ENCODE measurements around the gene C16orf87.
"Not testable (repeated sequence)": the region's sequence is repeated elsewhere in the genome, so short reads cannot be mapped to it uniquely, and the experiment has no call there.

Gene C16orf87

DNA sequence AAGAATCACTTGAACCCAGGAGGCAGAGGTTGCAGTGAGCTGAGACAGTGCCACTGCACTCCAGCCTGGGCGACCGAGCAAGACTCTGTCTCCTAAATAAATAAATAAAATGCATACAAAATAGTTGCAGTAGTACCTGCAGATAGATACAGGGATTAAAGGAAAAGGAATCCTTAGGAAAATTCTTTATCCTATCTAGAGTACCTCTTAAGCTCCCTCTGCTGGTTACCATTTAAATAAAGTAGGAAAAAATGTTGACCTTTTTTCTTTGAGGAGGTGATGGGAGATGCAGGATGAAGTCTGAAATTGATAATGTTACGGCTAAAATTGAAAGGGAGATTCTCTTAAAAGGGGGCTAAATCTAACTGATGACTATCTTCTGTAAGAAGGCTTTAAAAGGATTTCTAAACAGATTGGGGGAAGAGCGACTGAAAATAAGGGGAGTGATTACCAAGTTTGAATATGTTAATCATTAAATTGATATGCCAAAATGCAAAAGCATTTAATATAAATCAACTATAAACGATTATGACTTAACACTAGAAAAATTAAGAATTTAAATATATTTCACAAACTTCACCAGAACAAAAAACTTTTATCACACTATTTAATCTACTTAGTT lies 29.4 kb downstream of the C16orf87 start:
- in situ Hi-C loops (cut with MboI; ENCODE audit: low sequenced_read_pairs), result no loop called here

GRCh38 chr16:46800494-46800893 lies 30.5 kb downstream of the C16orf87 start:
- in situ Hi-C loops (cut with MboI; ENCODE audit: low sequenced_read_pairs), result no loop called here

DNA sequence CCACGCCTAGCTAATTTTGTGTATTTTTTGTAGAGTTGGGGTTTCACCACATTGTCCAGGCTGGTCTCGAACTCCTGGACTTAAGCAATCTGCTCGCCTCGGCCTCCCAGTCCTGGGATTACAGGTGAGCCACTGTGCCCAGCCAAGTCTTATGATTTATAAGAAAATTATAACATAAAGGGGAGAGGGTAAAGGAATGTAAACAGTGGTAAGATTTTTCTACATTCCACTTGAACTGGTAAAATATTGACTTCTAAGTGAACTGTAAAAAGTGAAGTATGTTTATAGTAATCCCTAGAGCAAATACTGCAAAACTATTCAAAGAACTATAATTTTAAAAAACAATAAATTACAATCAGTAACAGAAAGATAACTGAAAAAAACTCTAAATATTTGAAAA lies 33.5 kb downstream of the C16orf87 start:
- in situ Hi-C loops (cut with MboI; ENCODE audit: low sequenced_read_pairs), result no loop called here

DNA sequence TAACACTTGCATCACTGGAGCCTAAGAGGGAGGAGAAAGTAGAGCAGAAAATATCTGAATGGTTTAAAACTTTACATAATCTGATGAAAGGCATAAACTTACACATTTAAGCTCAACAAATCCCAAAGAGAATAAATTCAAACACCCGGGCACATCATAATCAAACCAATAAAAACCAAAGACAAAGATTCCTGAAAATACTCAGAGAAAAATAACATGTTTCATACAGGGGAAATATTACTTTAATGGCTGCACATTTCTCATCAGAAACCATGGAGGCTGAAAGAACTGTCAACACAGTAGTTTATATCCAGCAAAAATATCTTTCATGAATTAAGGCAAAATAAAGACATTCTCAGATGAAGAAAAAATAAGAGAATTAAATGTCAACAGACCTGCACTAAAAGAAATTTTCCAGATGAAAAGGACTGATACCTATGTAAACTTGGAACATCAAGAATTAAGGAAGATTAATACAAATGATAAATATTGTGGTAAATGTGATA lies 34.2 kb downstream of the C16orf87 start:
- in situ Hi-C loops (cut with MboI; ENCODE audit: low sequenced_read_pairs), result no loop called here

GRCh38 chr16:46793841-46794240 lies 37.1 kb downstream of the C16orf87 start:
- in situ Hi-C loops (cut with MboI; ENCODE audit: low sequenced_read_pairs), result no loop called here

DNA sequence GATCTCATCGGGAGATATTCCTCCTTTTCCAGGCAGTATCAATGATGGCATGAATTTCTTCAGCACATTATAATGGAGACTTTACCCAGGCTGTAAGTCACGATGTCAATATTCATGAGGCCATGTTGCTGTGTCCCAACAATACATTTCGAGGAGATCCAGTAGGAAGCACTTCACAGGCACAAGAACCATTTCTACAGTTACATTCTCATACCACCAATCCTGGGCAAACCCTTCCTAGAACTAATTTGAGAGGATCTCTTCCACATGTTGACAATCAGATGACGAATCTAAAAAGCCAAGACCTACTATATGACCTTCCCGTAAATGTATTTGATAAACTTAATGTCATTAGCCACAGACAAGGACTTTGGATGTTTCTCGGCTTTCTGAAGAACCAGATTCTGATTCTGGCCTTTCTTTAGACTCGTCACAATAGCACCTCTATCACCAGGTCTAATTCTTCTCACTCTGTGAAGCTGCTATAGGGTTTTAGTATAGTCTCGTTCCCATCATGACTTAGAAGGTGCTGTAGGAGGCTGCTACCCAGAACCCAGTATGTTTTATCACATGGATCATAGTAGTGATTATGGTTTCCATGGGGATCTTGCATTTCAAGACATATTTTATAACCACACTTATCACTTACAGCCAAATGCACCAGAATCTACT lies 40.2 kb downstream of the C16orf87 start:
- in situ Hi-C loops (cut with MboI; ENCODE audit: low sequenced_read_pairs), result no loop called here

GRCh38 chr16:46789499-46790414 lies 41.2 kb downstream of the C16orf87 start:
- in situ Hi-C loops (cut with MboI; ENCODE audit: low sequenced_read_pairs), result no loop called here

DNA sequence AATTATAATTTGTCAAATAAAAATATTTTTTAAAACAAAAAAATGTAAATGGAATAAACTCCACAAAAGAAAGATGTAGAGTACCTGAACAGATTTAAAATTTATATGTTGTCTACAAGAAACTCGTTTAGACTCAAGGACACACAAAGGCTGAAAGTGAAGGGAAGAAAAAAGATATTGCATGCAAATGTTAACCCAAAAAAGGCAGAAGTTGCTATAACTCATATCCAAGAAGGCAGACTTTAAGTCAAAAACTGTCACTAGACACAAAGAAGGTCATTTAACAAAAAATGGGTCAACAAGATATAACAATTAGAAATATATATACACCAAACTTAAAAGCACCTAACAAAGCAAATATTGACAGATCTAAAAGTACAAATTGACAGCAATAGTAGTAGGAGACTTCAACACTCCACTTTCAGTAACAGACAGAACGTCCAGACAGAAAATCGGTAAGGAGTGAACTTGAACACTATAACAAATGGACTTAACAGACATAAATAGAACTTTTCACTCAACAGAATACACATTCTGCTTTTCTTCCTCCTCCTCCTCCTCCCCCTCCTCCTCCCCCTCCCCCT lies 42.0 kb downstream of the C16orf87 start:
- in situ Hi-C loops (cut with MboI; ENCODE audit: low sequenced_read_pairs), result no loop called here

DNA sequence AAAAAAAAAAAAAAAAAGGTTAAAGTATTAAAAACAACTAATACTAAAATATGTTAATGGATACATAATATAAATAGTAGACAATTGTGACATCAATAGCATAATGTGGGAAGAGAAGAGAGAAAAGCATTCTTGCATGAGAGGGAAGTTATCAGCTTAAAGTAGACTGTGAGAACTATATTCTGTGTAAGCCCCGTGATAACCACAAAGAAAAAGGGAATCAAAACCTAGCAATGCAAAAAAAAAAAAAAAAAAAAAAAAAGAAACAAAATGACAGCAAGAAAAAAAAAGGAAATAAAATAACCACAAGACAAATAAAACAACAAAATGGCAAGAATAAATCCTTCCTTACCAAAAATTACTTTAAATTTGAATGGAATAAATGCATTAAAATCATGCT lies 43.1 kb downstream of the C16orf87 start:
- in situ Hi-C loops (cut with MboI; ENCODE audit: low sequenced_read_pairs), result no loop called here

- in situ Hi-C loops (cut with MboI; ENCODE audit: low sequenced_read_pairs), result no loop called here
These were observed 45.7 kb downstream of the C16orf87 start for GRCh38 chr16:46785076-46785845.

GRCh38 chr16:46784569-46784968 lies 46.4 kb downstream of the C16orf87 start:
- in situ Hi-C loops (cut with MboI; ENCODE audit: low sequenced_read_pairs), result not testable (repeated sequence)

DNA sequence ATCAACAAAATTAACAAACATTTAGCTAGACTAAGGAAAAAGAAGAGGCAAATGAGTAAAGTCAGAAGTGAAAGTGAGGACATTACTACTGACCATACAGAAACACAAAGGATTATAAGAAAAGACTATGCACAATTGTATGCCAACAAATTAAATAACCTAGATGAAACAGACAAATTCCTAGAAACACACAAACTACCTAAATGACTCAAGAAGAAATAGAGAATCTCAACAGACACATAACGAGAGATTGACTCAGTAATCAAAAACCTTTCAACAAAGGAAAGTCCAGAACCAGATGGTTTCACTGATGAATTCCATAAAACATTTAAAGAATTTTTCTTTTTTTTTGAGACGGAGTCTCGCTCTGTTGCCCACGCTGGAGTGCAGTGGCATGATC lies 47.2 kb downstream of the C16orf87 start:
- in situ Hi-C loops (cut with MboI; ENCODE audit: low sequenced_read_pairs), result no loop called here

DNA sequence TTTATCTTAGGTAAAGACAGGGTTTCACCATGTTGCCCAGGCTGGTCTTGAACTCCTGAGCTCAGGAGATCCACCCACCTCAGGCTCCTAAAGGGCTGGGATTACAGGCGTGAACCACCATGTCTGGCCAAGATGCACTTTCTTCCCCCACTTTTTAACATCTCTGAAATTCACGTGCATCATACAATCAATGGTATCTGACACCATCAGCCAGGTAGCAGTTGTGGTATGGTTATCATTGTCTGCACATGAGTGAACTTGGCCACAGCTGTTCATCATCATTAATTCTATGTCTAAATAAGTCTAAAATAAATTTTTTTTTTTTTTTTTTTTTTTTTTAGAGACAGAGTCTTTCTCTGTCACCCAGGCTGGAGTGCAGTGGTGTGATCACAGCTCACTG lies 48.7 kb downstream of the C16orf87 start:
- in situ Hi-C loops (cut with MboI; ENCODE audit: low sequenced_read_pairs), result no loop called here

DNA sequence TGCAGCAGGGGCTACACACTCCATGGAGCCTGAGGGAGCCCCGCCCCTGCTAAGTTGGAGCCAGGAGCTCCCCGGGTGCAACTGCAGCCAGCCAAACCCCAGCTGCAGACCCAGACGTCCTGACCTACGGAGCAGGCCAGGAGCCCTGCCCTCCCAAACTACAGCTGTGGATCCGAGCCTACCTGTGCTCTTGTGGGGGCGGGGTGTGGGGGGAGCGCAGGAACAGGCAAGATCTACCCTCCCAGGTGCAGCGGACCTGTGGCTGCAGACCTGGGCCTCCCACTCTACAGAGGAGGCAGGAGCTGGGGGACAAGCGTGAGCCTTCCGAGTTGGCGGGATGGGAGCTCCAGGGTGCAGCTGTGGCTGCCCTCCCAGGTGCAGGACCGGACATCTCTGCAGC lies 53.2 kb downstream of the C16orf87 start:
- in situ Hi-C loops (cut with MboI; ENCODE audit: low sequenced_read_pairs), result no loop called here

DNA sequence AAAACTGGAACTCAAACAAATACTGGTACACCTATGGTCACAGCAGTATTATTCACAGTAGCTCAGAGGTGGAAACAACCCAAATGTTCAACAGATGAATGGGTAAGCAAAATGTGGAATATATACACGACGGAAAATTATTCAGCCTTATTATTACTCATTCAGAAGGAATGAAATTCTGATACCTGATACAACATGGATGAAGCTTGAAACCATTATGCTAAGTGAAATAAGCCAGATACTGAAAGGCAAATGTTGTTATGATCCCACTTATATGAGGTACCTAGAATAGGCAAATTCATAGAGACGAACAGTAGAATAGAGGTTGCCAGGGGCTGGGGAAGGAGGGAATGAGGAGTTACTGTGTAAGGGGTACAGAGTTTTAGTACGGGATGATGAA lies 55.8 kb downstream of the C16orf87 start:
- in situ Hi-C loops (cut with MboI; ENCODE audit: low sequenced_read_pairs), result no loop called here

DNA sequence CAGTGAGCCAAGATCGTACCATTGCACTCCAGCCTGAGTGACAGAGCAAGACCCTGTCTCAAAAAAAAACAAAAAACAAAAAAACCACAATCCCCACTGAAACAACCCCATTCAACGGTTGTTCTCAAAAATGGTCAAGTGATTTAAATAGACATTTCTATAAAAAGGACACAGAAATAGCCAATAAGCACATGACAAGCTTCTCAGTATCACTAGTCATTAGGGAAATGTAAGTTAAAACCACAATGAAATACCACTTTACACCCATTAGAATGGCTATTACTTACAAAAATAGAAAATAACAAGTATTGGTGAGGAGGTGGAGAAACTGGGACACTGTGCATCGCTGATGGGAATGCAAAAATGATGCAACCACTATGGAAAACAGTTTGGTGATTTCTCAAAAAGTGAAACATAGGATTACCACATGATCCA lies 56.2 kb downstream of the C16orf87 start:
- in situ Hi-C loops (cut with MboI; ENCODE audit: low sequenced_read_pairs), result no loop called here

DNA sequence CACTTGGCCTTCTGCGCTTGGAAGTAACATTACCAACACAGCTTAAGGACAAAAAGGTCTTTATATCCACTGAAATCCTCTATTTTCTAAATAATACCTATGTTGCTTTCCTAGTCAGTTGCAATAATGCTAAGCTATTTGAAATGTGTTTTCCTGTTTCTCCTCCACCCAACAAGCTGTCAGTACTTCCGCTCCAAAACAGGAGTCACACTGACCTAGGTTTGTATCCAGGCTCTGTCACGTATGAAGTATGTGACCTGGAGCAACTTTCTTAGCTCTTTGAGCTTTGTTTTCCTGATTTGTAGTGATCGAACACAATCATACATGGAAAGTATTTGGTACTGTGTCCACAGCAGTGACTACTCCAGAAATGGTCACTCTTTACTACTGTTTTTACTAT lies 58.5 kb downstream of the C16orf87 start:
- in situ Hi-C loops (cut with MboI; ENCODE audit: low sequenced_read_pairs), result no loop called here

- in situ Hi-C loops (cut with MboI; ENCODE audit: low sequenced_read_pairs), result no loop called here
These were observed 62.2 kb downstream of the C16orf87 start for GRCh38 chr16:46768809-46769208.

DNA sequence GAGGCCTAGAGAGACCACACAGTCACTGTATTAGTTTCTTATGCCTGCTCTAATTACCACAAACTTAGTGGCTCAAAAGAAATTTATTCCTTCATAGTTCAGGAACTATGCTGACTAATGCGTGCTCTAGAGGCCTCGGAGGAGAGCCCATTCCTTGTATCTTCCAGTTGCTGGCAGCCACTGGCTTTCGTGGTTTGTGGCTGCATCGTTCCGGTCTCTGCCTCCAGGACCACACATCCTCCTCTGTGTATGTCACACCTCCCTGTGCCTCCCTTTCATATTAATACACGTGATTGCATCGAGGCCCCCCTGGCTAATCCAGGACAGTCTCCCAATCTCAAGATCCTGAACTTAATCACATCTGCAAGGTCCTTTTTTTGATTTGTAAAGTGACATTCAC lies 65.9 kb downstream of the C16orf87 start:
- in situ Hi-C loops (cut with MboI; ENCODE audit: low sequenced_read_pairs), result no loop called here

- in situ Hi-C loops (cut with MboI; ENCODE audit: low sequenced_read_pairs), result no loop called here
These were observed 67.8 kb downstream of the C16orf87 start for GRCh38 chr16:46763147-46763546.

Measured in HL-60/S4 treated with retinoic acid at 250 ng/mL for 4 days and 3 days (cell line).